HepG2 (cell line): Measurements from ENCODE around the gene CLDN4. TPM values are rescaled to one million over a fixed set of nuclear protein-coding genes. Genes with fewer than 3 reads are reported as not detected.

Experiments used
- AGO1 ChIP-seq: fragments of 200-400 bp; formaldehyde crosslinking; IDR thresholded peaks from 2 replicates; pipeline ENCODE4 v1.6.1; 2017; ENCODE audit warnings: mild to moderate bottlenecking, low read depth, low read length, moderate library complexity; ENCODE audit not compliant: poor library complexity, severe bottlenecking
- AHR ChIP-seq: IDR thresholded peaks from 2 replicates; pipeline ENCODE4 v1.6.1; 2018; ENCODE audit warnings: missing genetic modification reagents, missing compliant biosample characterization
- AKAP8 ChIP-seq: sonication (generic); formaldehyde crosslinking; IDR thresholded peaks from 2 replicates; pipeline ENCODE4 v1.5.1; 2020; ENCODE audit warnings: mild to moderate bottlenecking, missing genetic modification reagents
- CCDC6 ChIP-seq: sonication (generic); formaldehyde crosslinking; IDR thresholded peaks from 2 replicates; pipeline ENCODE4 v1.8.1; 2022; ENCODE audit warnings: mild to moderate bottlenecking, missing genetic modification reagents, moderate library complexity
- FOXJ3 ChIP-seq: sonication (generic); formaldehyde crosslinking; IDR thresholded peaks from 2 replicates; pipeline ENCODE4 v1.4.0; 2020; ENCODE audit warnings: missing genetic modification reagents, mild to moderate bottlenecking, borderline replicate concordance
- HMG20B ChIP-seq: conservative IDR thresholded peaks from 2 replicates; pipeline ENCODE4 v1.6.1; 2016; ENCODE audit warnings: missing genetic modification reagents, missing compliant biosample characterization
- HNRNPL ChIP-seq: fragments of 200-400 bp; formaldehyde crosslinking; IDR thresholded peaks from 2 replicates; pipeline ENCODE4 v1.6.1; 2017; ENCODE audit warnings: mild to moderate bottlenecking, low read depth, low read length
- IKZF1 ChIP-seq: fragments of 450-650 bp; IDR thresholded peaks from 2 replicates; pipeline ENCODE4 v1.7.1; 2016
- JARID2 ChIP-seq: sonication (generic); formaldehyde crosslinking; IDR thresholded peaks from 2 replicates; pipeline ENCODE4 v1.8.1; 2023; ENCODE audit warnings: missing genetic modification reagents, inconsistent platforms; ENCODE audit not compliant: insufficient replicate concordance
- MAFF ChIP-seq: IDR thresholded peaks from 2 replicates; pipeline ENCODE4 v1.6.1; 2011; ENCODE audit warnings: low read depth, low read length, improper control_type of control experiment
- MAFG ChIP-seq: sonication (generic); formaldehyde crosslinking; IDR thresholded peaks from 2 replicates; pipeline ENCODE4 v1.5.1; 2020; ENCODE audit warnings: mild to moderate bottlenecking, missing genetic modification reagents
- MAFK ChIP-seq, 2 experiments: IDR thresholded peaks in 1 of 2; conservative IDR thresholded peaks in 1 of 2; 2 replicates each; pipeline ENCODE4 v1.6.1; 2011; ENCODE audit warnings: improper control_type of control experiment in 2 of 2, low read length in 2 of 2
- NFE2 ChIP-seq: sonication (generic); formaldehyde crosslinking; IDR thresholded peaks from 2 replicates; pipeline ENCODE4 v1.4.0; 2020; ENCODE audit warnings: missing genetic modification reagents
- POLR2AphosphoS2 ChIP-seq: IDR thresholded peaks from 2 replicates; pipeline ENCODE4 v1.6.1; 2011; ENCODE audit warnings: low read depth, low read length, improper control_type of control experiment
- RAD21 ChIP-seq: fragments of 450-650 bp; formaldehyde crosslinking; IDR thresholded peaks from 2 replicates; pipeline ENCODE4 v1.5.0; 2020; ENCODE audit warnings: mild to moderate bottlenecking
- STAG1 ChIP-seq: sonication (generic); formaldehyde crosslinking; IDR thresholded peaks from 2 replicates; pipeline ENCODE4 v1.4.0; 2020; ENCODE audit warnings: missing genetic modification reagents
- TEAD3 ChIP-seq: optimal IDR thresholded peaks from 2 replicates; pipeline ENCODE3; 2016; ENCODE audit warnings: borderline replicate concordance
- TSC22D2 ChIP-seq: sonication (generic); formaldehyde crosslinking; IDR thresholded peaks from 2 replicates; pipeline ENCODE4 v1.5.1; 2020; ENCODE audit warnings: missing genetic modification reagents, mild to moderate bottlenecking, borderline replicate concordance
- ZEB1 ChIP-seq: IDR thresholded peaks from 2 replicates; pipeline ENCODE4 v1.6.1; 2012; ENCODE audit warnings: mild to moderate bottlenecking, low read depth, inconsistent platforms; ENCODE audit not compliant: insufficient replicate concordance
- ZNF329 ChIP-seq: sonication (generic); formaldehyde crosslinking; IDR thresholded peaks from 2 replicates; pipeline ENCODE4 v1.9.0; 2021; ENCODE audit warnings: low read depth, mild to moderate bottlenecking, missing genetic modification reagents
- ZNF383 ChIP-seq: sonication (generic); formaldehyde crosslinking; IDR thresholded peaks from 2 replicates; pipeline ENCODE4 v1.4.0; 2020; ENCODE audit warnings: missing genetic modification reagents, mild to moderate bottlenecking, borderline replicate concordance
- ZNF614 ChIP-seq: IDR thresholded peaks from 2 replicates; pipeline ENCODE4 v1.6.1; 2018; ENCODE audit warnings: missing biosample characterization, missing genetic modification reagents, inconsistent platforms, borderline replicate concordance
- ZNF644 ChIP-seq: IDR thresholded peaks from 2 replicates; pipeline ENCODE4 v1.6.1; 2016; ENCODE audit warnings: low read depth
- polyA plus RNA-seq, 8 experiments: library from polyadenylated mRNA; depleted of rRNA in 3 of 8; stranded (reverse) in 7 of 8; unstranded in 1 of 8; fragments of >200 nt; fragmentation: Illumina TruSeq in 4 of 8; extraction: Trizol in 4 of 8; gene quantifications; 2 replicates each; pipeline versions ENCODE4 v1.2.1 to v1.2.3, GENCODE V29; 2011 to 2016; ENCODE audit warnings: low read depth in 4 of 8, missing spikeins in 1 of 8, mixed read lengths in 1 of 8; ENCODE audit not compliant: insufficient read depth in 1 of 8
- total RNA-seq, 5 experiments: library from RNA; depleted of rRNA; stranded (reverse); fragments of >200 nt; fragmentation: Illumina TruSeq; extraction: Trizol; gene quantifications; 2 replicates each; pipeline ENCODE4 v1.2.3, GENCODE V29; 2016; ENCODE audit warnings: low read depth in 1 of 5
- TF ChIP-seq, protein P1 (sequence below): sonication (generic); formaldehyde crosslinking; IDR thresholded peaks from 2 replicates; pipeline ENCODE4 v1.8.0; 2023; ENCODE audit warnings: mild to moderate bottlenecking, missing genetic modification reagents
- TF ChIP-seq, protein P2 (sequence below), 2 experiments: sonication (generic) in 1 of 2; formaldehyde crosslinking in 1 of 2; IDR thresholded peaks; 2 replicates each; pipeline versions ENCODE4 v1.4.0 to v1.6.1; 2018 to 2020; ENCODE audit warnings: missing genetic modification reagents in 2 of 2, borderline replicate concordance in 1 of 2, low read depth in 1 of 2, mild to moderate bottlenecking in 1 of 2, missing biosample characterization in 1 of 2
- TF ChIP-seq, protein P3 (sequence below): sonication (generic); formaldehyde crosslinking; IDR thresholded peaks from 2 replicates; pipeline ENCODE4 v1.8.1; 2022; ENCODE audit warnings: low read depth, mild to moderate bottlenecking, missing genetic modification reagents

The CLDN4 gene
- total and polyA plus RNA-seq, 2 of the 13 experiments (the other 11 are each of a cell fraction or from before 2014, with no cell fraction given) = 28.2 to 35.7 TPM

GRCh38 chr7:73833251-73833919 is 2.6 kb downstream of the CLDN4 start (continued):
- no peak for TF ChIP-seq TSC22D2
- TF ChIP-seq, protein P1, sequence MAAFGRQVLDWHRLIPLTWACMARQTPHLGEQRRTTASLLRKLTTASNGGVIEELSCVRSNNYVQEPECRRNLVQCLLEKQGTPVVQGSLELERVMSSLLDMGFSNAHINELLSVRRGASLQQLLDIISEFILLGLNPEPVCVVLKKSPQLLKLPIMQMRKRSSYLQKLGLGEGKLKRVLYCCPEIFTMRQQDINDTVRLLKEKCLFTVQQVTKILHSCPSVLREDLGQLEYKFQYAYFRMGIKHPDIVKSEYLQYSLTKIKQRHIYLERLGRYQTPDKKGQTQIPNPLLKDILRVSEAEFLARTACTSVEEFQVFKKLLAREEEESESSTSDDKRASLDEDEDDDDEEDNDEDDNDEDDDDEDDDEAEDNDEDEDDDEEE = no peak
- TF ChIP-seq CCDC6 (CRISPR knock-in tag) = no peak
- peak; percentile 67 for TF ChIP-seq AGO1
- no peak for TF ChIP-seq HMG20B
- peak; percentile 38 for TF ChIP-seq ZEB1
- peak; percentile 86 for TF ChIP-seq MAFG (CRISPR knock-in tag)
- TF ChIP-seq TEAD3 = peak; percentile 60
- no peak for TF ChIP-seq RAD21 (CRISPR knock-in tag)
- peak; percentile 42; the same call in 1 of the 2 replicates for TF ChIP-seq MAFF
- no peak for TF ChIP-seq IKZF1
- peak; percentile 92 for TF ChIP-seq NFE2 (CRISPR knock-in tag)
- TF ChIP-seq ZNF644 = no peak
- no peak for TF ChIP-seq AHR (CRISPR knock-in tag)
- TF ChIP-seq FOXJ3 (CRISPR knock-in tag) = no peak
- 0 out of 2 replicates have a peak, but pooled peaks have one; percentile 22 for TF ChIP-seq HNRNPL
- TF ChIP-seq ZNF329 (CRISPR knock-in tag) = peak; percentile 94
- no peak for TF ChIP-seq ZNF383 (CRISPR knock-in tag)
- TF ChIP-seq JARID2 = no peak
- peak; percentile 43; the same call in 1 of the 2 replicates for TF ChIP-seq ZNF614 (CRISPR knock-in tag)
- TF ChIP-seq, protein P2, sequence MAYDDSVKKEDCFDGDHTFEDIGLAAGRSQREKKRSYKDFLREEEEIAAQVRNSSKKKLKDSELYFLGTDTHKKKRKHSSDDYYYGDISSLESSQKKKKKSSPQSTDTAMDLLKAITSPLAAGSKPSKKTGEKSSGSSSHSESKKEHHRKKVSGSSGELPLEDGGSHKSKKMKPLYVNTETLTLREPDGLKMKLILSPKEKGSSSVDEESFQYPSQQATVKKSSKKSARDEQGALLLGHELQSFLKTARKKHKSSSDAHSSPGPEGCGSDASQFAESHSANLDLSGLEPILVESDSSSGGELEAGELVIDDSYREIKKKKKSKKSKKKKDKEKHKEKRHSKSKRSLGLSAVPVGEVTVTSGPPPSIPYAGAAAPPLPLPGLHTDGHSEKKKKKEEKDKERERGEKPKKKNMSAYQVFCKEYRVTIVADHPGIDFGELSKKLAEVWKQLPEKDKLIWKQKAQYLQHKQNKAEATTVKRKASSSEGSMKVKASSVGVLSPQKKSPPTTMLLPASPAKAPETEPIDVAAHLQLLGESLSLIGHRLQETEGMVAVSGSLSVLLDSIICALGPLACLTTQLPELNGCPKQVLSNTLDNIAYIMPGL (CRISPR knock-in tag; IDR thresholded peaks at IDR 0.05; ENCODE audit: borderline replicate concordance in 1 of 2, low read depth in 1 of 2) = no peak
- no peak for TF ChIP-seq POLR2AphosphoS2
- no peak for TF ChIP-seq STAG1 (CRISPR knock-in tag)
- TF ChIP-seq AKAP8 (CRISPR knock-in tag) = peak; percentile 61; the same call in 1 of the 2 replicates
- TF ChIP-seq, protein P3, sequence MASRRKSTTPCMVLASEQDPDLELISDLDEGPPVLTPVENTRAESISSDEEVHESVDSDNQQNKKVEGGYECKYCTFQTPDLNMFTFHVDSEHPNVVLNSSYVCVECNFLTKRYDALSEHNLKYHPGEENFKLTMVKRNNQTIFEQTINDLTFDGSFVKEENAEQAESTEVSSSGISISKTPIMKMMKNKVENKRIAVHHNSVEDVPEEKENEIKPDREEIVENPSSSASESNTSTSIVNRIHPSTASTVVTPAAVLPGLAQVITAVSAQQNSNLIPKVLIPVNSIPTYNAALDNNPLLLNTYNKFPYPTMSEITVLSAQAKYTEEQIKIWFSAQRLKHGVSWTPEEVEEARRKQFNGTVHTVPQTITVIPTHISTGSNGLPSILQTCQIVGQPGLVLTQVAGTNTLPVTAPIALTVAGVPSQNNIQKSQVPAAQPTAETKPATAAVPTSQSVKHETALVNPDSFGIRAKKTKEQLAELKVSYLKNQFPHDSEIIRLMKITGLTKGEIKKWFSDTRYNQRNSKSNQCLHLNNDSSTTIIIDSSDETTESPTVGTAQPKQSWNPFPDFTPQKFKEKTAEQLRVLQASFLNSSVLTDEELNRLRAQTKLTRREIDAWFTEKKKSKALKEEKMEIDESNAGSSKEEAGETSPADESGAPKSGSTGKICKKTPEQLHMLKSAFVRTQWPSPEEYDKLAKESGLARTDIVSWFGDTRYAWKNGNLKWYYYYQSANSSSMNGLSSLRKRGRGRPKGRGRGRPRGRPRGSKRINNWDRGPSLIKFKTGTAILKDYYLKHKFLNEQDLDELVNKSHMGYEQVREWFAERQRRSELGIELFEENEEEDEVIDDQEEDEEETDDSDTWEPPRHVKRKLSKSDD (CRISPR knock-in tag) = no peak
- TF ChIP-seq MAFK (conservative IDR thresholded peaks at IDR 0.05 in 1 of 2, IDR thresholded peaks at IDR 0.05 in 1 of 2; ENCODE audit: low read length in 2 of 2) = peak; percentile 47 to 69
